ENCODE results near the gene FAM107B.
A peak's percentile ranks its signal among the peaks of the same experiment; 100 is the strongest.

The FAM107B gene

GRCh38 chr10:14669576-14669975 is 105.1 kb downstream of the FAM107B start:
- no peak overlapping the region for H3K27ac ChIP-seq

GRCh38 chr10:14667781-14668180 is 106.9 kb downstream of the FAM107B start:
- peak overlapping the region; percentile 77 for H3K27ac ChIP-seq
- TF ChIP-seq, protein P1, sequence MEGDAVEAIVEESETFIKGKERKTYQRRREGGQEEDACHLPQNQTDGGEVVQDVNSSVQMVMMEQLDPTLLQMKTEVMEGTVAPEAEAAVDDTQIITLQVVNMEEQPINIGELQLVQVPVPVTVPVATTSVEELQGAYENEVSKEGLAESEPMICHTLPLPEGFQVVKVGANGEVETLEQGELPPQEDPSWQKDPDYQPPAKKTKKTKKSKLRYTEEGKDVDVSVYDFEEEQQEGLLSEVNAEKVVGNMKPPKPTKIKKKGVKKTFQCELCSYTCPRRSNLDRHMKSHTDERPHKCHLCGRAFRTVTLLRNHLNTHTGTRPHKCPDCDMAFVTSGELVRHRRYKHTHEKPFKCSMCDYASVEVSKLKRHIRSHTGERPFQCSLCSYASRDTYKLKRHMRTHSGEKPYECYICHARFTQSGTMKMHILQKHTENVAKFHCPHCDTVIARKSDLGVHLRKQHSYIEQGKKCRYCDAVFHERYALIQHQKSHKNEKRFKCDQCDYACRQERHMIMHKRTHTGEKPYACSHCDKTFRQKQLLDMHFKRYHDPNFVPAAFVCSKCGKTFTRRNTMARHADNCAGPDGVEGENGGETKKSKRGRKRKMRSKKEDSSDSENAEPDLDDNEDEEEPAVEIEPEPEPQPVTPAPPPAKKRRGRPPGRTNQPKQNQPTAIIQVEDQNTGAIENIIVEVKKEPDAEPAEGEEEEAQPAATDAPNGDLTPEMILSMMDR (conservative IDR thresholded peaks at IDR 0.05): no peak

More at GRCh38 chr10:14669576-14669975, 105.1 kb downstream of the FAM107B start:
- TF ChIP-seq, protein P1 (conservative IDR thresholded peaks at IDR 0.05): no peak

GRCh38 chr10:14667280-14667679 is 107.4 kb downstream of the FAM107B start:
- peak overlapping the region; percentile 77 for H3K27ac ChIP-seq
- TF ChIP-seq, protein P1 (conservative IDR thresholded peaks at IDR 0.05): no peak

DNA sequence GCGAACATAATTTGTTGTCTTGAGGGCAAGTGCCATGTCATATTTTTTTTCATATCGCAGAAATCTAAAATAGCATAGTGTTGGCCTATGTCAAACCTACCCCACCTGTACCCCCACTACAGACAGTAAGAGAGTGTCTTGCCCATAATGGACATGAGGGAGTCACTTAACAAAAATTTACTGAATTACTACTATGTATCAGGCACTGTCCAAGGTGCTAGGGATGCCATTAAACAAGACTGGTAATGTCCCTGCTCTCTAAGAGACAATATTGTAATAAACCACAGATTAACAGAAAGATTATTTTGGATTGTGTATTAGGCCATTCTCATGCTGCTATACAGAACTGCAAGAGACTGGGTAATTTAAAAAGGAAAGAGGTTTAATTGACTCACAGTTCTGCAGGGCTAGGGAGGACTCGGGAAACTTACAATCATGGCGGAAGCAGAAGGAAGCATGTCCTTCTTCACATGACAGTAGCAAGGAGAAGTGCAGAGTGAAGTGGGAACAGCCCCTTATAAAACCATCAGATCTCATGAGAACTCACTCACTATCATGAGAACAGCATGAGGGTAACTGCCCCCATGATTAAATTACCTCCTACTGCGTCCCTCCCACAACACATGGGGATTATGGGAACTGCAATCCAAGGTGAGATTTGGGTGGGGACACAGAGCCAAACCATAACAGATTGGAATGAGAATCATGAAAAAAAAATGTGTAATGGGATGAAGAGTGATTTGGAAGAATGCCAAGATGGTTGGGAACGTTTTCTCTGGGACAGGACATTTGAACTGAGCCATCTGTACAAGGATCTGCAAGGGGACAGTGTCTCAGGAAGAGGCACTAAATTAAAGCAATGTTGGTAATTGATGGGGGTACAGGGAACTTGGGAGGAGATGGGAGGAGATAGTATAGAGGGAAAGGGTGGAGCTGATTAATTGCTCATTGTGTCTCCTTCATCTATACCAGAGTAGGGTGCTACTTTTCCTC is 108.5 kb downstream of the FAM107B start:
- H3K27ac ChIP-seq: peak overlapping the region; percentile 77
- TF ChIP-seq, protein P1 (conservative IDR thresholded peaks at IDR 0.05): no peak

DNA sequence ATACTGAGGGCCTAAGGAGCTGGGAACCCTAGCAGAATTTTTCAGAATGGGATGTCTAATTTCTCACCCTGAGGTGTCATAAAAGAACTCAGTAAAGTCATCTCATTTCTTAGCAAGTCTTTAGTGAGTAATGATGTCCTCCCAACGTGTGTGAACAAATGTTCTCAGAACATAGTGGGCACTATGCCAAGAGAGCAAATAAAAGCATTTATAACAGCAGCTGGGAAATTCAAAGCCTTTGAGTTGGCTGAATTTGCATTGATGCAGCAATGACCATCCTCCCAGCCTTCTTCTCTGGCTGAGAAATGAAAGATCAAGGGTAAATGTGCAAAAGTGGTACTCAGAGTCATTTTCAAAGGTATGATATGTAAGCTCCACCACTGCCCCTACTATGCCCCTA is 109.4 kb downstream of the FAM107B start:
- peak overlapping the region; percentile 77; the same call in 1 of the 2 replicates for H3K27ac ChIP-seq

GRCh38 chr10:14664345-14664744 is 110.4 kb downstream of the FAM107B start:
- H3K27ac ChIP-seq: no peak overlapping the region
- TF ChIP-seq, protein P1 (conservative IDR thresholded peaks at IDR 0.05): no peak

More for the DNA sequence above, 109.4 kb downstream of the FAM107B start:
- TF ChIP-seq, protein P1 (conservative IDR thresholded peaks at IDR 0.05): no peak

- no peak overlapping the region for H3K27ac ChIP-seq
- TF ChIP-seq, protein P1 (conservative IDR thresholded peaks at IDR 0.05): no peak
Measured at GRCh38 chr10:14661818-14662217, 112.9 kb downstream of the FAM107B start.

Data from VCaP (cell line).